Neural cell (in vitro differentiated cells): ENCODE data around the gene RAPGEF5.
A peak's percentile ranks its signal among the peaks of the same experiment; 100 is the strongest.

Source experiments
- CTCF ChIP-seq: fragments of 450-650 bp; IDR thresholded peaks from 2 replicates; pipeline ENCODE4 v1.5.1; 2014; ENCODE audit warnings: antibody characterized with exemption, mild to moderate bottlenecking, moderate library complexity; ENCODE audit not compliant: poor library complexity, severe bottlenecking
- EP300 ChIP-seq: fragments of 450-650 bp; conservative IDR thresholded peaks from 2 replicates; pipeline ENCODE4 v1.6.1; 2014; ENCODE audit warnings: antibody characterized with exemption, mild to moderate bottlenecking, moderate library complexity; ENCODE audit not compliant: poor library complexity, severe bottlenecking
- EZH2 ChIP-seq: fragments of 200-600, 300-800 bp; shearing (Covaris generic), sonication (generic); IDR thresholded peaks from 2 replicates; pipeline ENCODE4 v1.6.1; 2014; ENCODE audit warnings: antibody characterized with exemption, low read length, borderline replicate concordance, mild to moderate bottlenecking; ENCODE audit not compliant: insufficient read depth, poor library complexity, severe bottlenecking
- MXI1 ChIP-seq: fragments of 450-650 bp; conservative IDR thresholded peaks from 2 replicates; pipeline ENCODE4 v1.6.1; 2014; ENCODE audit warnings: antibody characterized with exemption, mild to moderate bottlenecking; ENCODE audit not compliant: poor library complexity, severe bottlenecking
- POLR2AphosphoS5 ChIP-seq: IDR thresholded peaks from 2 replicates; pipeline ENCODE4 v1.6.1; 2012
- RAD21 ChIP-seq: fragments of 450-650 bp; conservative IDR thresholded peaks from 2 replicates; pipeline ENCODE4 v1.6.1; 2014; ENCODE audit warnings: antibody characterized with exemption, mild to moderate bottlenecking, moderate library complexity
- REST ChIP-seq: IDR thresholded peaks from 2 replicates; pipeline ENCODE4 v1.6.1; 2012; ENCODE audit warnings: borderline replicate concordance
- SMC3 ChIP-seq: fragments of 450-650 bp; conservative IDR thresholded peaks from 2 replicates; pipeline ENCODE4 v1.6.1; 2014; ENCODE audit warnings: antibody characterized with exemption, mild to moderate bottlenecking, moderate library complexity; ENCODE audit not compliant: poor library complexity
- TAF1 ChIP-seq: IDR thresholded peaks from 2 replicates; pipeline ENCODE4 v1.6.1; 2012; ENCODE audit warnings: low read depth

- no peak for TF ChIP-seq TAF1
- no peak for TF ChIP-seq CTCF
- TF ChIP-seq EZH2 = no peak
- TF ChIP-seq RAD21 = no peak
- peak; percentile 69 for TF ChIP-seq POLR2AphosphoS5
- TF ChIP-seq EP300 = peak; percentile 86
- TF ChIP-seq REST = peak; percentile 74
- no peak for TF ChIP-seq SMC3
- TF ChIP-seq MXI1 = no peak
Measured at GRCh38 chr7:22267930-22268615, 88.9 kb downstream of the RAPGEF5 start.
